Measurements from ENCODE around the gene ATAD3A. TPM values are rescaled to one million over a fixed set of nuclear protein-coding genes. Genes with fewer than 3 reads are reported as not detected.

The ATAD3A gene
- total RNA-seq, 1 donor from 2014 or later: 17.9 TPM

DNA sequence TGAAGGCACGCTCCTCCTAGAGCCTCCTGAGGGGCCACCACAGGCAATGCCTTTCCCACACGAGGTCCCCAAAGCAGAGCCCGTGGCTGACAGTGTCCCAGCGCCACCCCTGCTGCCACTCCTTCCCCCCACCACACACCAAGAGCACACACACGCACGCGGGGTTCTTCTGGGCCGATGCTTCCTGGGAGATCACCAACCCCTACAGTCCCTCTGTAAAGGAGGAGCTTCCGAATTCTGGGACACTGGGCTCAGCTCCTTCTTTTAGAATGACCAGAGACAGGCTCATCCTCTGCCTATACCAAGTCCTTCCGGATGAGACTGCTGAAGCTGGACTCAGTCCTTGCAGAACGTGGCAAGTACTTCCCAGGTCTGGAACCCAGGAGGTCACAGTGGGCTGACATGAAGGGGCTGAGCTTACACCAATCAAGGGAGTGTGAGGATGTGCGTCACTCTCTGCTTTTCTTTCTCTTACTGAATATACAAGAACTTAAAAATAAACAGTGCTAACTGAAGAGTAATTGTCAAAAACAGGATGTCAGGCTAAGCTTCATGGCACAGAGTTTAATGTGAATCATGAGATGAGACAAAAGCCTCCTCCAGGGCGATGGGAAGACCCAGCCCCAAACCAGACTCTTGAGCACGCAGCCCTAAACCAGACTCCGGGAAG lies 50.0 kb downstream of the ATAD3A start:
- intact Hi-C loops (cut with DNase I): no loop called here
- ATAC-seq (no peak), DNase-seq (ENCODE audit: missing footprints) (no peak)

- ATAC-seq (peak; percentile 65), DNase-seq (ENCODE audit: missing footprints) (no peak)
- intact Hi-C loops (cut with DNase I): no loop called here
These were observed 50.7 kb downstream of the ATAD3A start for GRCh38 chr1:1562556-1563195.

DNA sequence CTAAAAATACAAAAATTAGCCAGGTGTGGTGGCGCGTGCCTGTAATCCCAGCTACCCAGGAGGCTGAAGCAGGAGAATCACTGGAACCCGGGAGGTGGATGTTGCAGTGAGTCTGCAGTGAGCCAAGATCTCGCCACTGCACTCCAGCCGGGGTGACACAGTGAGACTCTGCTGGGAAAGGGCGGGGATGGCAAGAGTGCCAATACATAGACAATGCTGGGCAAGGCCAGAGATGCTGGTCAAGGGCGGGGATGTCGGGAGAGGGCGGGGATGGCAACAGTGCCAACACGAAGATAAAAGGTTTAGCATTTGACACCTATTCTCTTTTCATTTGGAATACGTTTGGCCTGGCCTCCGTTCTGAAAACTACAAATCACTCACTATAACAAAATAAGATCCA lies 51.7 kb downstream of the ATAD3A start:
- intact Hi-C loops (cut with DNase I): no loop called here
- no peak for ATAC-seq
- no peak for DNase-seq (ENCODE audit: missing footprints)

DNA sequence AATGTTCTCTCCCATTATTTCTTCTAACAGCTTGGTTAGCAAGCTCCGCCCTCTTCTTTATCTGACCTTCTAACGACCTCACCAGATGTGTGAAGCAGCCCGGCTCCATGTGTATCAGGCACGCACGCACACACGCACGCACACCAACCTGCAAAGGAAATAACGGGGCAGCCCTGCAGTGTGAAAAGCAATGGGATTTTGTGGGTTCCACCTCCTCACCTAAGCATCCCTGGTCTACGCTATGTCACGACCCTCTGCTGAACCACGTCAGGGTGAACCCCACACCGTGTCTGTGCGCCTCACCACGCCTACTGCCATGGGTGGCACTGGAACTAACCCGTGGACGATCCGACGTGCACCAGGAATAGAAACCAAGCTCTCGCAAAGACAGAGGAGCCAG lies 52.3 kb downstream of the ATAD3A start:
- intact Hi-C loops (cut with DNase I): no loop called here
- DNase-seq (ENCODE audit: missing footprints) (no peak), ATAC-seq (no peak)

DNA sequence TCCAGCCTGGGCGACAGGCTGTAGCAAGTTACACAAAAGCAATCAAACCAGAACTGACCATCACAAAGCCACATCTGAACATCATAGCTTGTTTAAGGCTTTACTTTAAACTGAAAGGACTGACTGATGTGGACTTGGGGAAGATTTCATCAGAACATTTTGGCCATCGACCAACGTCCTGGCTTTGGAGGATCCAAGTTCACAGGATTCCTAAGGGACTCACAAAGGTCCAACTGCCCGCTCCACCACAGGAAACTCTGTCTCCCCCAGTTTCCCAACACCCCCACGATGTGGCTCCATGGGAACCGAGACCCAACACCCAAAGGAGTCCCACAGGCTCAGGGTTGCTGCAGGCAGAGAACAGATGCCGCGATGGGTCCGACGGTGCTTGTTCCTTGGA lies 53.4 kb downstream of the ATAD3A start:
- ATAC-seq (no peak), DNase-seq (ENCODE audit: missing footprints) (no peak)
- intact Hi-C loops (cut with DNase I): no loop called here

DNA sequence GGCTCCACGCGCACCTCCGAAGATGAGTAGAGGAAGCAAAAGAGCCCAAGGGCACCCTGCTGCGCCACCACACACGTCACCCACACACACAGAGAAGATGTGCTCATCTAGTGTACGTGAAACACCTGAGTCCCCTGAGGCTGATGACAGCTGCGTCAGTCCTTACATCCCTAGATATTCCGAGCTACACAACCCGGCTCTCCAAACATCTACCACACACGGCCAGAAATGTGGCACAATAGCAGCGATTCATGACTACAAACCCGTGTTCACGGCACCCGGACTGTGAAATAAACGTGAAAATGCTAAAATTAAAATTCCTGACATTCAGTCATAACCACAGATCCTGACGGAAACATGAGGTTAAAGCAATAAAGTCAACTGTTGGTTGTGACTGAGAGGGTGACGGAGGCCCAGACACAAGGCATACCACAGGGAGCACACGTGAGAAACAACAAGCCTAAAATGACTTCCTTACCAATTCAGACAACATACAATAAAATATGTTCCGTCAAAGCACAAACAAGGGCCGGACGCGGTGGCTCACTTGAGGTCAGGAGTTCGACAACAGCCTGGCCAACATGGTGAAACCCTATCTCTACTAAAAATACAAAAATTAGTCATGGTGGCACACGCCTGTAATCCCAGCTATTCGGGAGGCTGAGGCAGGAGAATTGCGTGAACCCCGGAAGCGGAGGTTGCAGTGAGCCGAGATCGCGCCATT lies 55.4 kb downstream of the ATAD3A start:
- no peak for DNase-seq (ENCODE audit: missing footprints)
- no peak for ATAC-seq
- intact Hi-C loops (cut with DNase I): no loop called here

DNA sequence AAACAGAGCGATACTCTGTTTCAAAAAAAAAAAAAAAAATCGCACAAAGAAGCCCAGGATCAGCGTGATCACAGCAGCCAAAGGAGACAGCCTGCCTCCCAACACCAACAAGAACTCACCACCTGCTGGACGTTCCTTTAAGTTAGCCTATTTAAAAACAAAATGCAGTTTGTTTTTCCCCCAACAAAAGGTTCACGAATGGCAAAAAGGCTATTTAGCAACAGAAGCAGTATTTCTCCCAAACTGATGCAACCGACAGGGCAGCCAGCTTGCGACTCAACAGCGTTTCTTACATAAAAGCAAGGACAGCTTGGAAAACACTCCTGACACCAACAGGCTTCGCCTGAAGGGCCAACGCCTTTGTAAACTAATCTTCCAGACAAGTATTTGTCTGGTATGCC lies 55.9 kb downstream of the ATAD3A start:
- no peak for DNase-seq (ENCODE audit: missing footprints)
- intact Hi-C loops (cut with DNase I): no loop called here
- no peak for ATAC-seq

DNA sequence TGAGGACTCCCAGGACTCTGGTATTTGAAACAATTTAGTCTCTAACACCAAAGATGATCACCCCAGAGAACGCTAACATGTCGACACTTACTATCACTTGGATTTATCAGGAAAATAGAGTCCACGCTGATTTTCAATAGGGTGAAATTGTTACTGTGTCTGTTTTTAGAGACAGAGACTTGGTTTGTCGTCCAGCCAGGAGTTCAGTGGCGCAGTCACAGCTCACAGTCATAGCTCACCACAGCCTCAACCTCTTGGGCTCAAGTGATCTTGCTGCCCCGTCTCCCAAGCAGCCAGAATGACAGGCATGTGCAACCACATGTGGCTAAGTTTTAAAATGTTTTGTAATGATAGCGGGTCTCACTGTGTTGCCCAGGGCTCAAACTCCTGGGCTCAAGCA lies 57.4 kb downstream of the ATAD3A start:
- DNase-seq (ENCODE audit: missing footprints): no peak
- intact Hi-C loops (cut with DNase I): no loop called here

GRCh38 chr1:1573843-1574720 lies 62.1 kb downstream of the ATAD3A start:
- DNase-seq (ENCODE audit: missing footprints): no peak
- intact Hi-C loops (cut with DNase I): loop anchor here (1.0 to 10.0 kb wide), 2 partner anchors 41 to 59 kb away; partner anchors contain the start of genes ATAD3A and MIB2
- peak; percentile 78 for ATAC-seq

More for the DNA sequence above, 57.4 kb downstream of the ATAD3A start:
- no peak for ATAC-seq

DNA sequence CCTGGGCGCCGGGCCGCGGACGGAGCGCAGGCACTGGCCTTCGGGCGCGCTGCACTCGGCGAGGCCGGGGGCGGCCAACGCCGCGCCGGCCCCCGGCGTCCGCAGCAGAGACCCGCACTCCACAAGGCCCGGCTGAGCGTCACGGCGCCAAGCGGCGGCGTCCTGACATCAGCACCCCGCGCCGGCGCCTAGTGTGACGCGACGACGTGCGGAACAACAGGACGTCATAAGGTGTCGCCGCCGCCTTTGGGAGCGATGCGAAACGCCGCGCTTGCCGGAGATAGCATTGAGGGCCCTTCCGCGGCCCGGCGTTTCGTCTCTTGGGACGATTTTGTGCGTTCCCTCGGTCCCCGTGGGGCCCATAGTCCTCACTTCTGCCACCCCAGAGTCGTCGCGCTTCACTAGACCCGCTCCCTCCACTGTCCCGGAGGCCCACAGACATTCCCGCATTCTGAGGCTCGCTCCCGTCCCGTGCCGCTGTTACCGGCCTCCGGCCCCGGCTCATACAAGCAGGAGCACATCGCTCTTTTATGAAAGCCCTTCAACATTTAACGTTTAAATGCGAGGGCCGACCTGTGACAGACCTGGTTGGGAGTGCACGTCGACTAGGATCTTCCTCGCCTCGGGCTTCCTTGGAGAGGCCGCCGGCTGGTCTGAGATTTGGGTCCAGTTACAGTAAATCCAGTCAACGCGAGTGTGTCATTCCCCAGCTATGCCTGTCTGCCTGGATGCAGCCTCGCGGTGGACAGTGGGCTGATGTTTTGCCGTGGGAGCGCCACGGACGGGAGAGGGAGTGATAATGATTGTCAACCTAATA lies 63.0 kb downstream of the ATAD3A start, which contains the start of gene SSU72:
Gene SSU72 (minus strand): TSS at position 143 of the 817 bp plus-strand sequence. CDS start 306 bp downstream, outside the sequence.
- ATAC-seq (peak; percentile 95), DNase-seq (ENCODE audit: missing footprints) (peak; percentile 98)
- intact Hi-C loops (cut with DNase I): loop anchor here (1.0 to 10.0 kb wide), 2 partner anchors 40 to 60 kb away; partner anchors contain the start of genes ATAD3A and MIB2

GRCh38 chr1:1577367-1578011 lies 65.5 kb downstream of the ATAD3A start:
- ATAC-seq (no peak), DNase-seq (ENCODE audit: missing footprints) (no peak)
- intact Hi-C loops (cut with DNase I): loop anchor here (10.0 kb wide), 1 partner anchor 63 kb away; the partner anchor contains the start of gene ATAD3A

DNA sequence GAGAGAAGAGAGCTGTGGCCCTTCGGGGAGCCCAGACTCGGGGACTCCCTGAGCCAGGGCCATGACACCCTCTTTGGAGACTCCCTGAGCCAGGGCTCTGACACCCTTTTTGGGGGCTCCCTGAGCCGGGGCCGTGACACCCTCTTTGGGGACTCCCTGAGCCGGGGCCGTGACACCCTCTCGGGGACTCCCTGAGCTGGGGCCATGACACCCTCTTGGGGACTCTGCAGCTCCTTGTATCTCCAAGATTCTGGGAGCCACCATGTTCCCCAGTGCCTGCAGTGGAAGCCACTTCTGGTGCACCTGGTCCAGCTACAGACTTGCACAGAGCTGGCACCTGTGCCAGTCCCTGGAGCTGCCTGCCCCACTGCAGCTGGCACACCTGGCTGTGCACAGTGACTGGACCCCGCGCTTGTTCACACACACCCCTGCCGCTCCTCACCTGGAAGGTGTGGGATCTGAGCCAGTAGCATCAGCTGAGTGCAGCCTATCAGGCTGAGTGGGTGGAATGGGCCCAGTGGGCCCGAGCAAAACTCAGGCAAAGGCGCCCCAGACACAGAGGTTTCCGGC lies 66.5 kb downstream of the ATAD3A start:
- no peak for DNase-seq (ENCODE audit: missing footprints)
- intact Hi-C loops (cut with DNase I): loop anchor here (10.0 kb wide), 1 partner anchor 64 kb away; the partner anchor contains the start of gene ATAD3A
- ATAC-seq: no peak

- no peak for DNase-seq (ENCODE audit: missing footprints)
- ATAC-seq: no peak
- intact Hi-C loops (cut with DNase I): no loop called here
These were observed 70.8 kb downstream of the ATAD3A start for GRCh38 chr1:1582585-1583346.

- ATAC-seq (no peak), DNase-seq (ENCODE audit: missing footprints) (no peak)
- intact Hi-C loops (cut with DNase I): no loop called here
These were observed 71.5 kb downstream of the ATAD3A start for GRCh38 chr1:1583347-1584010.

Measured in Right ventricle myocardium inferior (tissue), 1 donor.